Sigmoid colon (tissue), 4 donors: ENCODE data around the gene PRKCA.

Source experiments
- CTCF ChIP-seq, 4 experiments: fragments of 450-650 bp in 3 of 4; fragments of 200-600 bp in 1 of 4; IDR thresholded peaks; one replicate each; pipeline ENCODE4 v1.5.1; 2016 to 2019; ENCODE audit warnings: antibody characterized with exemption in 4 of 4, mild to moderate bottlenecking in 3 of 4, moderate library complexity in 2 of 4
- EP300 ChIP-seq, 4 donors: sonication (generic); formaldehyde crosslinking; IDR thresholded peaks; one replicate each; pipeline ENCODE4 v1.6.1; 2017; ENCODE audit warnings: antibody characterized with exemption in 4 of 4
- POLR2A ChIP-seq, 2 donors: fragments of 450-650 bp; IDR thresholded peaks; one replicate each; pipeline ENCODE4 v1.6.1; 2016; ENCODE audit warnings: antibody characterized with exemption in 2 of 2, mild to moderate bottlenecking in 2 of 2, moderate library complexity in 2 of 2
- POLR2AphosphoS5 ChIP-seq, 4 donors: sonication (generic); formaldehyde crosslinking; IDR thresholded peaks; one replicate each; pipeline ENCODE4 v1.6.1; 2017; ENCODE audit warnings: antibody characterized with exemption in 4 of 4

GRCh38 chr17:66357037-66357436 lies 54.6 kb downstream of the PRKCA start:
- TF ChIP-seq POLR2AphosphoS5 (IDR thresholded peaks at IDR 0.05) (no peak), CTCF (IDR thresholded peaks at IDR 0.05) (no peak), POLR2A (IDR thresholded peaks at IDR 0.05) (no peak), EP300 (IDR thresholded peaks at IDR 0.05) (no peak)
